H9 (cell line): ENCODE results near the gene KIFC3. TPM values are rescaled to one million over a fixed set of nuclear protein-coding genes. Genes with fewer than 3 reads are reported as not detected.
A peak's percentile ranks its signal among the peaks of the same experiment; 100 is the strongest.

Experiments
- DNase-seq: peaks from one replicate; pipeline ENCODE4 v3.0.0-alpha.2; 2017
- H2AFZ ChIP-seq: one replicate; pipeline ENCODE4 v1.6.1; 2013; ENCODE audit warnings: mild to moderate bottlenecking, low read length, control low read depth, moderate library complexity
- H2AK5ac ChIP-seq: 2 replicates; pipeline ENCODE4 v1.6.1; 2013; ENCODE audit warnings: low read length, control low read depth, mixed read lengths; ENCODE audit not compliant: insufficient read length
- H2BK120ac ChIP-seq: one replicate; pipeline ENCODE4 v1.6.1; 2013; ENCODE audit warnings: low read depth, mild to moderate bottlenecking, low read length, control low read depth, inconsistent platforms; ENCODE audit not compliant: poor library complexity, severe bottlenecking
- H2BK12ac ChIP-seq: 2 replicates; pipeline ENCODE4 v1.6.1; 2013; ENCODE audit warnings: low read length, control low read depth, mixed read lengths, low read depth; ENCODE audit not compliant: insufficient read length
- H2BK15ac ChIP-seq: 2 replicates; pipeline ENCODE4 v1.6.1; 2013; ENCODE audit warnings: low read depth, low read length, control low read depth
- H2BK20ac ChIP-seq: one replicate; pipeline ENCODE4 v1.6.1; 2013; ENCODE audit warnings: low read depth, mild to moderate bottlenecking, low read length, control low read depth, inconsistent platforms; ENCODE audit not compliant: poor library complexity, severe bottlenecking
- H2BK5ac ChIP-seq: 2 replicates; pipeline ENCODE4 v1.6.1; 2013; ENCODE audit warnings: low read length, control low read depth, mixed read lengths; ENCODE audit not compliant: insufficient read length
- H3K14ac ChIP-seq: 2 replicates; pipeline ENCODE4 v1.6.1; 2013; ENCODE audit warnings: low read length, control low read depth; ENCODE audit not compliant: insufficient read depth
- H3K18ac ChIP-seq: 2 replicates; pipeline ENCODE4 v1.6.1; 2013; ENCODE audit warnings: low read depth, mild to moderate bottlenecking, mixed read lengths, low read length, control low read depth; ENCODE audit not compliant: insufficient read length
- H3K23ac ChIP-seq: 2 replicates; pipeline ENCODE4 v1.6.1; 2013; ENCODE audit warnings: low read length, control low read depth, mixed read lengths, low read depth; ENCODE audit not compliant: insufficient read length
- H3K23me2 ChIP-seq: 2 replicates; pipeline ENCODE4 v1.6.1; 2013; ENCODE audit warnings: low read depth, mild to moderate bottlenecking, mixed read lengths, low read length, control low read depth; ENCODE audit not compliant: insufficient read length, poor library complexity, severe bottlenecking
- H3K27ac ChIP-seq: 2 replicates; pipeline ENCODE4 v1.5.1; 2013; ENCODE audit warnings: low read length, control low read depth, mixed read lengths, low read depth; ENCODE audit not compliant: insufficient read length
- H3K27me3 ChIP-seq: 2 replicates; pipeline ENCODE4 v1.6.1; 2013; ENCODE audit warnings: low read length, control low read depth, inconsistent platforms; ENCODE audit not compliant: insufficient read depth
- H3K4ac ChIP-seq: 2 replicates; pipeline ENCODE4 v1.6.1; 2013; ENCODE audit warnings: low read depth, mild to moderate bottlenecking, control low read depth, inconsistent platforms, low read length, moderate library complexity
- H3K4me1 ChIP-seq: 2 replicates; pipeline ENCODE4 v1.6.1; 2013; ENCODE audit warnings: low read length, control low read depth, inconsistent platforms; ENCODE audit not compliant: insufficient read depth
- H3K4me2 ChIP-seq: 2 replicates; pipeline ENCODE4 v1.6.1; 2013; ENCODE audit warnings: low read length, control low read depth, mixed read lengths; ENCODE audit not compliant: insufficient read length, insufficient read depth
- H3K56ac ChIP-seq: 2 replicates; pipeline ENCODE4 v1.6.1; 2013; ENCODE audit warnings: low read depth, mild to moderate bottlenecking, mixed read lengths, low read length, control low read depth; ENCODE audit not compliant: insufficient read length
- H3K79me1 ChIP-seq: 2 replicates; pipeline ENCODE4 v1.6.1; 2013; ENCODE audit warnings: low read depth, mild to moderate bottlenecking, moderate library complexity, low read length, control low read depth, inconsistent platforms; ENCODE audit not compliant: insufficient read depth, poor library complexity, severe bottlenecking
- H3K79me2 ChIP-seq: 2 replicates; pipeline ENCODE4 v1.6.1; 2013; ENCODE audit warnings: low read length, control low read depth, inconsistent platforms; ENCODE audit not compliant: insufficient read depth
- H3K9ac ChIP-seq: 2 replicates; pipeline ENCODE4 v1.6.1; 2013; ENCODE audit warnings: low read length, control low read depth, mixed read lengths; ENCODE audit not compliant: insufficient read length; ENCODE audit errors: extremely low read depth
- H3K9me3 ChIP-seq: one replicate; pipeline ENCODE4 v1.6.1; 2013; ENCODE audit warnings: low read depth, low read length, inconsistent platforms; ENCODE audit not compliant: control insufficient read depth
- H3T11ph ChIP-seq: one replicate; pipeline ENCODE4 v1.6.1; 2013; ENCODE audit warnings: mild to moderate bottlenecking, low read length, control low read depth, inconsistent platforms
- H4K20me1 ChIP-seq: one replicate; pipeline ENCODE4 v1.6.1; 2013; ENCODE audit not compliant: control insufficient read depth, insufficient read length, insufficient read depth
- H4K5ac ChIP-seq: 2 replicates; pipeline ENCODE4 v1.6.1; 2013; ENCODE audit warnings: low read depth, mild to moderate bottlenecking, mixed read lengths, low read length, control low read depth; ENCODE audit not compliant: insufficient read length
- H4K8ac ChIP-seq: replicated peaks from 2 replicates; pipeline ENCODE4 v1.6.1; 2013; ENCODE audit warnings: low read length, control low read depth, mixed read lengths, low read depth; ENCODE audit not compliant: insufficient read length
- H4K91ac ChIP-seq: 2 replicates; pipeline ENCODE4 v1.6.1; 2013; ENCODE audit warnings: low read depth, mild to moderate bottlenecking, moderate library complexity, mixed read lengths, low read length, control low read depth; ENCODE audit not compliant: insufficient read length
- H3K27ac Mint-ChIP-seq, 3 experiments: 2 replicates in 2 of 3; 3 replicates in 1 of 3; pipeline ENCODE4 v1.8.0; 2020 to 2021; ENCODE audit warnings: mixed read lengths in 3 of 3, mild to moderate bottlenecking in 1 of 3, moderate library complexity in 1 of 3
- H3K27me3 Mint-ChIP-seq: 2 replicates; pipeline ENCODE4 v1.8.0; 2021; ENCODE audit warnings: low read depth, mild to moderate bottlenecking, moderate library complexity, mixed read lengths
- H3K36me3 Mint-ChIP-seq, 3 experiments: 2 replicates in 2 of 3; 3 replicates in 1 of 3; pipeline ENCODE4 v1.8.0; 2020 to 2021; ENCODE audit warnings: low read depth in 3 of 3, mixed read lengths in 3 of 3; ENCODE audit not compliant: insufficient read depth in 1 of 3
- H3K4me1 Mint-ChIP-seq, 2 experiments: 2 replicates each; pipeline ENCODE4 v1.8.0; 2020; ENCODE audit warnings: mixed read lengths in 2 of 2
- H3K4me3 Mint-ChIP-seq, 2 experiments: 2 replicates in 1 of 2; 3 replicates in 1 of 2; pipeline ENCODE4 v1.8.0; 2020 to 2021; ENCODE audit warnings: mild to moderate bottlenecking in 2 of 2, mixed read lengths in 2 of 2, moderate library complexity in 1 of 2
- H3K9me3 Mint-ChIP-seq, 2 experiments: 2 replicates in 1 of 2; 3 replicates in 1 of 2; pipeline ENCODE4 v1.8.0; 2020; ENCODE audit warnings: mild to moderate bottlenecking in 2 of 2, mixed read lengths in 2 of 2, moderate library complexity in 1 of 2
- WGBS: extraction: QIAGEN DNeasy Blood & Tissue Kit; methylation state at CpG from one replicate; pipeline ENCODE4 v1.1.7; 2013; ENCODE audit warnings: missing lambda C conversion rate, low lambda C conversion rate, mixed read lengths; ENCODE audit not compliant: insufficient read length; ENCODE audit errors: extremely low coverage; 5-methylcytosine and 5-hydroxymethylcytosine counted together
- total RNA-seq: library from RNA; stranded (reverse); gene quantifications from 2 replicates; pipeline ENCODE4 v1.2.1, GENCODE V29; 2021
- TF ChIP-seq, protein P1 (sequence below): fragments of 200-600 bp; sonication (generic); conservative IDR thresholded peaks from 3 replicates; pipeline ENCODE4 v1.8.0; 2021; ENCODE audit warnings: antibody characterized with exemption, mild to moderate bottlenecking

KIFC3 gene
- total RNA-seq, 1 experiment from 2014 or later: 5.0 TPM

DNA sequence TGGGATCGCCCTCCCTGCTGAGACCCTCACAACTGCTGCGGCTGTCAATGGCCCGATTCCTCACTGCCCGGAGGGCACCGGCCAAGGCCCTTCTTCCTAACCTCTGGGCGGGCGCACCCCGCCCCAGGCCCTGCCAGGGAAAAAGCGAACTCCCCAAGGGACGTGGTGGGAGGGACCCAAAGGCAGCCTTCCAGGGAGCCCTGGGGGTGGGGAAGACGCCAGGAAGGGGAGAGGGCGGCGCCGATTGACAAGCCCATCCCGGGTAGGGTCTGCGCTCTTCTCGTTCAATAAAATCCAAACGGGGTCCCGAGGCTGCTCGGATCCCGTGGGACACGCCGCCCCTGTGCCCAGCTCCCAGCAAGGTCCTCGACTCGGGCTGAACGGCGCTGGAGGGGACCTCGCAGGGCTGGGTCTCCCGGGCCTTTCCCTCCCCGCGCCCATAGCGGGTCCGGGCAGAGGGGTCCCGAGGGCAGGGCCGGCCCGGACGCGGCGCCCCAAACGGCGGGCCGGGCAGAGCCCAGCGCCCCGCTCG lies 416 bp downstream of the KIFC3 start:
- no peaks in the 10 kb centered on the region for H3K79me2 ChIP-seq
- peak overlapping the region; percentile 40 for H3K4me2 ChIP-seq
- Mint-ChIP-seq H3K27me3 (peaks cover 45% of the 10 kb centered on the region), H3K27ac (no peak overlapping the region), H3K9me3 (no peaks in the 10 kb centered on the region; a peak in 2 of 5 replicates), H3K36me3 (no peaks in the 10 kb centered on the region), H3K4me1 (peaks cover 41 to 47% of the 10 kb centered on the region in 2 experiments), H3K4me3 (peak overlapping the region; percentile 53 to 73)
- no peak overlapping the region for H3K9ac ChIP-seq
- no CpG with 5 or more reads among the region's 45 CpGs for WGBS
- H3K9me3 ChIP-seq: no peaks in the 10 kb centered on the region
- H3K56ac ChIP-seq: no peak overlapping the region
- H2BK12ac ChIP-seq: no peak overlapping the region
- no peak overlapping the region for H2BK120ac ChIP-seq
- H2AK5ac ChIP-seq: no peak overlapping the region
- no peak overlapping the region for H2BK15ac ChIP-seq
- no peak overlapping the region for H4K5ac ChIP-seq
- H2BK20ac ChIP-seq: no peak overlapping the region
- H3K4me1 ChIP-seq: peaks cover 12% of the 10 kb centered on the region; the same call in 1 of the 2 replicates
- H2BK5ac ChIP-seq: no peak overlapping the region
- no peaks in the 10 kb centered on the region for H4K20me1 ChIP-seq
- TF ChIP-seq, protein P1, sequence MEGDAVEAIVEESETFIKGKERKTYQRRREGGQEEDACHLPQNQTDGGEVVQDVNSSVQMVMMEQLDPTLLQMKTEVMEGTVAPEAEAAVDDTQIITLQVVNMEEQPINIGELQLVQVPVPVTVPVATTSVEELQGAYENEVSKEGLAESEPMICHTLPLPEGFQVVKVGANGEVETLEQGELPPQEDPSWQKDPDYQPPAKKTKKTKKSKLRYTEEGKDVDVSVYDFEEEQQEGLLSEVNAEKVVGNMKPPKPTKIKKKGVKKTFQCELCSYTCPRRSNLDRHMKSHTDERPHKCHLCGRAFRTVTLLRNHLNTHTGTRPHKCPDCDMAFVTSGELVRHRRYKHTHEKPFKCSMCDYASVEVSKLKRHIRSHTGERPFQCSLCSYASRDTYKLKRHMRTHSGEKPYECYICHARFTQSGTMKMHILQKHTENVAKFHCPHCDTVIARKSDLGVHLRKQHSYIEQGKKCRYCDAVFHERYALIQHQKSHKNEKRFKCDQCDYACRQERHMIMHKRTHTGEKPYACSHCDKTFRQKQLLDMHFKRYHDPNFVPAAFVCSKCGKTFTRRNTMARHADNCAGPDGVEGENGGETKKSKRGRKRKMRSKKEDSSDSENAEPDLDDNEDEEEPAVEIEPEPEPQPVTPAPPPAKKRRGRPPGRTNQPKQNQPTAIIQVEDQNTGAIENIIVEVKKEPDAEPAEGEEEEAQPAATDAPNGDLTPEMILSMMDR: no peak
- no peak overlapping the region for H3K27ac ChIP-seq
- H3K14ac ChIP-seq: no peak overlapping the region; the same call in 1 of the 2 replicates
- H2AFZ ChIP-seq: no peak overlapping the region
- H3K27me3 ChIP-seq: no peaks in the 10 kb centered on the region; the same call in 1 of the 2 replicates
- no peak overlapping the region for H3T11ph ChIP-seq
- no peak overlapping the region for H3K23ac ChIP-seq
- peak; percentile 49 for DNase-seq
- H4K8ac ChIP-seq: no peak overlapping the region
- no peaks in the 10 kb centered on the region for H3K79me1 ChIP-seq
- H3K4ac ChIP-seq: no peak overlapping the region
- no peak overlapping the region for H4K91ac ChIP-seq
- no peak overlapping the region for H3K18ac ChIP-seq
- H3K23me2 ChIP-seq: peaks cover 4% of the 10 kb centered on the region
